ENCODE data around the gene ECD.

GRCh38 chr10:73106301-73106700 is 61.5 kb downstream of the ECD start:
- TF ChIP-seq CTCF (IDR thresholded peaks at IDR 0.05; ENCODE audit: low read depth, low read length): no peak
- no peak for TF ChIP-seq EZH2phosphoT487 (IDR thresholded peaks at IDR 0.05; ENCODE audit: low read depth)

All from OCI-LY3 (cell line).